Stimulated activated CD8-positive, alpha-beta memory T cell treated with anti-CD3 and anti-CD28 coated beads, Interleukin-12 subunit alpha, Interleukin-12 subunit beta, amount 100 ng/mL, for 24 hours (primary cell): ENCODE data around the gene ZYX.
"Not testable (repeated sequence)": the region's sequence is repeated elsewhere in the genome, so short reads cannot be mapped to it uniquely, and the experiment has no call there.

Experiments used
- DNase-seq: peaks from one replicate; pipeline ENCODE4 v3.0.0-alpha.2; 2020; ENCODE audit errors: extremely low read depth

Gene ZYX

DNA sequence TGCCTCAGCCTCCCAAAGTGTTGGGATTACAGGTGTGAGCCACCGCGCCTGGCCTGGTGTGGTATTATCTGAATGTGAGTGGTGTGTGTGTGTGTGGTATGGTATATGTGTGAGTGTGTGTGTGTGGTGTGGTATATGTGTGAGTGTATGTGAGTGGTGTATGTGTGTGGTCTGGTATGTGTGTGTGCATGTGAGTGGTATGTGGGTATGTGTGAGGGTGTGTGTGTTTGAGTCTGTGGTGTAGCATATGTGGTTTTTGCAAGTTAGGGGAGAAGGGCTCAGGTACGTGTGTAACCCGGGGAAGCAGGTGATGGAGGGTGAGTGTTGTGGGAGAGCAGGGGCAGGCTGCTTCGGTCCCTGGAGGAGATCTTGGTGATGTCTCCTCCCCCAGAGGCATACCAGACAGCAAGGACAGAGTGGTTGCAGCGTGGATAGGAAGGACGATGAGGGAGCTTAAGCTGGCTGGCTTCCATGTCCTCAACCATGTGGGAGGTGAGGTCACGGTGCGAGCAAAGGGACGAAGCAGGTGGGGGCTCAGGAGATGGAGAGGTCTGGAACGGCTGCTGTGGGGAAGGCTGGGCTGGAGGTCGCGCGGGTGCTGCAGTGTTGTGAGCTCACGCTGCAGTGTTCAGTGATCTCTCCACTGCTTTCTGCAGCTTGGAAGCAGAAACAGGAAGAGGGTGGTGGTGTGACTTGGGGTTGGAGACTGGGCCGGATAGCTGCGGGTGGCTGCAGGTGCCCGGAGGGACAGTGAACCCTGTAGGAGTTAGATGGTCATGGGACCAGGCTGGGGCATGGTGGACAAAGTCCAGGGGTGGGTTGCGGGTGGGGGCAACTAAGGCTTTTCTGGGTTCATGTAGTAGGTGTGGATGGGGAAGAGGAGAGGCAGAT is 5.0 kb downstream of the ZYX start:
- no peak for DNase-seq

GRCh38 chr7:143387156-143387975 is 6.2 kb downstream of the ZYX start:
- no peak for DNase-seq

DNA sequence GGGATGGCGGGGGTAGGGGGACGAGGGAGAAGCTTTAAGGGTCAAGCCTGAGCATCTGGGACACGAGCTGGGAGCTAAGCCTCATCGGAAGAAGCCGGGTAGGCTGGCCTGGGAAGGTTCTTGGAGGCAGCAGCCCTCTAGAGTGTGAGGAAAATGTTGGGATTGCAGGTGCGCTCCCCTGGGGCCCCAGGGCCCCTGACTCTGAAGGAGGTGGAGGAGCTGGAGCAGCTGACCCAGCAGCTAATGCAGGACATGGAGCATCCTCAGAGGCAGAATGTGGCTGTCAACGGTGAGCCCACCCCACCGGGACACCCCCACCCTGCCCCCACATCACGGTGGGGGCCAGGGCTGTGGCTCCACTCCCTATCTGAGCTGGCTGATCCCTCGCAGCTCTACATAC is 6.9 kb downstream of the ZYX start:
- no peak for DNase-seq

DNA sequence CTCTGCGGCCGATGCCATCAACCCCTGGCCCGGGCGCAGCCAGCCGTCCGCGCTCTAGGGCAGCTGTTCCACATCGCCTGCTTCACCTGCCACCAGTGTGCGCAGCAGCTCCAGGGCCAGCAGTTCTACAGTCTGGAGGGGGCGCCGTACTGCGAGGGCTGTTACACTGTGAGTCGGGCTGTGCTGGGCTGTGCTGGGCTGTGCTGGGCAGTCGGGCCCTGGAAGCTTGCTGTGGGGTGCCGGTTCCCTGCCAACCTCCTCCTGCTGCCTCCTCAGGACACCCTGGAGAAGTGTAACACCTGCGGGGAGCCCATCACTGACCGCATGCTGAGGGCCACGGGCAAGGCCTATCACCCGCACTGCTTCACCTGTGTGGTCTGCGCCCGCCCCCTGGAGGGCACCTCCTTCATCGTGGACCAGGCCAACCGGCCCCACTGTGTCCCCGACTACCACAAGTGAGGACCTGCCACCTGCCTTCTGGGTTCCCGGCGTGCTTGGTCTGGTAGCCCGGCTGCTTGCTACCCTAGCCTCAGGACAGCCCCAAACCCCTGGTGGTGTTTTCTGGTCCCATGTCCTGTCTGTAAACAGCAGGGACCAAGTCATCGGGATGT is 7.5 kb downstream of the ZYX start:
- DNase-seq: no peak

DNA sequence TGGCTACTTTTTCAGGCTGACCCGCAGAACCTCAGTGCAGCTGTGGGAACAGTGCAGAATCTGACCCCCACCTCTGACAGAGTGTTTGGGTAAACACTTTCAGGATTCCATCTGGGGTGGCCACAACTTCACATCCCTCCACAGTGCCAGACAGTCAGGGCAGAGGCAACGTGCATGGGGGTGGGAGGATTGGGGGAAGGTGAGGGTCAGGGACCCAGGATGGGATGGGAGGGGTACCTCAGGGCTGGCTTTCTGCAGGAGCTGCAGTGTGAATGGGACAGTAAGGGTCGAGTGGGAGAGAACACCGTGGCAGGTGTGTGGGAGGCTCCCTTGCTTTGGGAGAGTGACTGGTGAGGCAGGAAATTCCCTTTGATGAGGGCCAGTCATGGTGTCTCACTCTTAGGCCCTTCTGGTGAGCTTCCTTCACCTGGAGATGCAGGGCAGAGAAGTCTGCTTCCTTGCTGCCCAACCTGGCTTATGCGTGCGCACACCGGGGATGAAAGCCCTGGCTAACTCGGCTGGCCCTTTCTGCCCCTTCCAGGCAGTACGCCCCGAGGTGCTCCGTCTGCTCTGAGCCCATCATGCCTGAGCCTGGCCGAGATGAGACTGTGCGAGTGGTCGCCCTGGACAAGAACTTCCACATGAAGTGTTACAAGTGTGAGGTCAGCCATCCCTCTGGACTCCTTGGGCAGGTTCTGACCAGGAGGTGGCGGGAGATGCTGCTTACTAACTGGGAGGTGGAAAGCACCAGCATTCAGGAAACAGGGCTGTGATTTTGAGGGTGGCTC is 8.4 kb downstream of the ZYX start:
- DNase-seq: no peak

DNA sequence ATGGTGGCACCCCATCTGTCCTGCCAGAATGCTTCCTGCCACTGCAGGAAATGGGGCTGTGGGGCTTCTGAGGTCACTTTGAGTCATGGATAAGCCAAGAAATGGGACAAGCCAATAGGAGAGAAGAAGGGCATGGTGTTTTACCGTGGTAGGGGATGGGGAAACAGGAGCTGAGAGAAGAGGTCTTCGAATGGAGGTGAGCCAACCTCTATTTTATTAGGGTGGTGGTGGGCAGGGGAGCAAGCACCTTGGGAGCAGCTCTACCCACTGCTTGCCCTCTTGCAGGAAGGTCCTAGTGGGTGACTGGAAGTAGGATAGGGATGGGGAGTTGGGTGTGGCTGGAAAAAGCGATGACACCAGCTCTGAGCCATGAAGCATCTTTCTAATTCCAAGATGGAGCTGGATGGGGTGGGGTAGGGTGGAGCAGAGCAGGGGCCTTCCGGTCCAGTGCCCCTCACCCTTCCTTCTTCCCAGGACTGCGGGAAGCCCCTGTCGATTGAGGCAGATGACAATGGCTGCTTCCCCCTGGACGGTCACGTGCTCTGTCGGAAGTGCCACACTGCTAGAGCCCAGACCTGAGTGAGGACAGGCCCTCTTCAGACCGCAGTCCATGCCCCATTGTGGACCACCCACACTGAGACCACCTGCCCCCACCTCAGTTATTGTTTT is 9.1 kb downstream of the ZYX start:
- DNase-seq: no peak

DNA sequence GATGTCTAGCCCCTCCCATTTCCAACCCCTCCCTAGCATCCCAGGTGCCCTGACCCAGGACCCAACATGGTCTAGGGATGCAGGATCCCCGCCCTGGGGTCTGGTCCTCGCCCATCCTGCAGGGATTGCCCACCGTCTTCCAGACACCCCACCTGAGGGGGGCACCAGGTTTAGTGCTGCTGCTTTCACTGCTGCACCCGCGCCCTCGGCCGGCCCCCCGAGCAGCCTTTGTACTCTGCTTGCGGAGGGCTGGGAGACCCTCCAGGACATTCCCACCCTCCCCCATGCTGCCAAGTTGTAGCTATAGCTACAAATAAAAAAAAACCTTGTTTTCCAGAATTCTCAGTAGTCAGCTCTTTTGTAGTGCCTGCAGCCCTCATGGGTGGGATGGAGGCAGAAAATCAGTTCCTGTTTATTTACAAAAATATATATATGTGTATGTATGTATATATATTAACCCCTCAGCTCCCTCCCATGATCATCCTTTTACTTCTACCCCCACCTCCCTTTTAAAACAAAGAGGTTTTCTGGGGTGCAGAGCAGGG is 9.7 kb downstream of the ZYX start:
- DNase-seq: no peak

GRCh38 chr7:143391462-143392404 is 10.6 kb downstream of the ZYX start:
- no peak for DNase-seq

GRCh38 chr7:143392427-143392826 is 11.3 kb downstream of the ZYX start:
- not testable (repeated sequence) for DNase-seq

- no peak for DNase-seq
Observed at GRCh38 chr7:143392875-143393266, 11.7 kb downstream of the ZYX start.

GRCh38 chr7:143393267-143394041 is 12.3 kb downstream of the ZYX start:
- no peak for DNase-seq

DNA sequence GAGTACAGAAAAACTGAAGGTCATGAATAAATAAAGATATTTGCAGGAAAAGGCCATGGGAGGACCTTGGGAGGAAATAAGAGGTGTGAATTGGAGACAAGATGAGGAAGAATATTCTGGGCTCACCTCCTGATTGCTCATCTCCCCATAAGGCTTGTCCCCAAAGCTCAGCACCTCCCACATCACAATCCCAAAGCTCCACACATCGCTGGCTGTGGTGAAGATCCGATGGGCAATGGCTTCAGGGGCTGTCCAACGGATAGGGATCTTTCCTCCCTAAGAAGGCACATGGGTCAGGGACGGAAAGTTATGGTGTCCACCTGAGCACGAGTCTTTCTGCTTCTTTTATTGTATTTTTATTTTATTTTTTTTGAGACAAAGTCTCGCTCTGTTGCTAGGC is 12.9 kb downstream of the ZYX start:
- DNase-seq: no peak

- DNase-seq: no peak
Observed at GRCh38 chr7:143394777-143395176, 13.6 kb downstream of the ZYX start.

- DNase-seq: no peak
Observed at GRCh38 chr7:143395187-143396149, 14.3 kb downstream of the ZYX start.

GRCh38 chr7:143396182-143396581 is 15.0 kb downstream of the ZYX start:
- no peak for DNase-seq

DNA sequence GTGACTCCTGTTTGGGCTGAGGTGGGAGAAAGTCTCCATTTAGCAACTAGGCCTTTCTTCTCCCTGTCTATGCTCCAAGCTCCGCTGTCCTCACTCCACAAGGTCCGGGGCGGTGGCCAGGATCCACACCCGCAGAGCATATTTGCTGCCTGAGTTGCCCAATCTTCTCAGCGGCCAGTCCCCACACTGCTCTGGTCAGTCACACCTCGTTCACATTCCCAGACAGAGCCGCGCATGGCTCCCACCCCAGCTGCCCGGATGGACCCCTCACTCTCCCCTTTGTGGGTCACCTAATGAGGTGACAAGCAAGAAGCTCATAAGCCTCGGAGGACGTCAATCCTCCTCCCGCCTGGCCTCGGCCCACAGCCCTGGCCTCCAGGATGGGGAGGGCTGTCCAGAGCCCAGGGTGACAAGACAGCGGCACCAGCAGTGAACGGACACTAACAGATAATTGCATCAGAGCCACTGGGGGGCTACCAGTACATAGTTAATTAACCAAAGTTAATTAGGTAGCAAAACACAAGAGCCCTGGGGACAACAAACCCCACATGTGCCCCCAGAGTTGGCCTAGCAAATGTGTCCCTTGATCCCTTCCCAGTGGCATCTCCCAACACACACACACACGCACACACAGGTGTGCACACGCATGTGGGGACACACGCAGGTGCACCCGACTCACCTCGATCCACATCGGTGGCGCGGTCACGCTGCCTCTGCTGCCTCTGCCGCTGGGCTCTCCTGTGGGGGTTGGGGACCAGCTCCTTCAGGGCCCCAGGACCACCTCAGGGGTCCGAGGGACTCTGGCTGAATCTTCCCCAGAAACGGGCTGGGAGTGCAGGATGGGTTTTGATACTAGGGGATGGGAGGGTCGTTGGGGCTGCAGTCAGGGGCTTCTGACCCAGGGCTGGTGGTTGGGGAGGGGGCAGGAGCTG is 15.7 kb downstream of the ZYX start:
- DNase-seq: no peak
